Kidney glomerular epithelial cell (primary cell): Measurements from ENCODE around the gene COG7.
"Not testable (repeated sequence)": the region's sequence is repeated elsewhere in the genome, so short reads cannot be mapped to it uniquely, and the experiment has no call there.

Experiments used
- DNase-seq: peaks from one replicate; lab custom pipeline; 2025; lab: John Stamatoyannopoulos, UW

Gene COG7

DNA sequence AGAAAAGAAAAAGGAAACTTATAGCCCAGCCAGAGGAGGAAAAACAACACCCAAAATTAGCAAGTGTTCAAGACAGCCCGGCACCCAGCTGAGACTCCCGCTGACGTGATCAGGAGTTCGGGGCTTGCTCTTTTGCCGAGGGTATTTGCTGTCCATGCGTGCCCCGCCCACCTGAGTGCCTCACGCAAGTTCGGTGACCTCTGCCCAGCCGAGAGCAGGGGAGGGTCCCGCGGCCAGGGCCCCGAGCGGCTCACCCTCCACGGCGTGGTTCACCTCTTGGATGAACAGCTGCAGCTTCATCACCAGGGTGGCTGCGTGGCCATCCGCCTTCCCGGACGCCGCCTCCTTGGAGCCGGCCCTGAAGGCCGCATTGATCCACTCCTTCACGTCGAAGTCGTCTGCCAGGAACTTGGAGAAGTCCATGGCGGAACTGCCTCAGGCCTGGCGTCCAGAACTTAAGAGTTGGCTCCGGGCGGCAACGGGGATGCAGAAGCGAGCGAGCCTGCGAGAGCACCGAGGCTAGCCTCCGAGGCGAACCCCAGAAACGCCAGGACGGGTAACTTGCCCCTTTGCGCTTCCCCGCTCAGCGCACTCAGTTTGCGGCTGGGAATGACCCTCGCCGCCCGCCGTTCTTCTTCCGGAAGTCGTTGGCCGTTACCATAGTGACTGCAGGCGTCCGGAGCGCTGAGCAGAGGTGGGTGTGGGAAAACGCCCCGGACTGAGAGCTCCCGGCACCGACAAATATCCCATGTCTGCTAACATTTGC is at the start of gene COG7:
Gene COG7, minus strand, starts transcription at position 618 of the 766 bp plus-strand sequence. Its CDS starts 195 bp downstream, at position 423.
- peak; percentile 73 for DNase-seq

DNA sequence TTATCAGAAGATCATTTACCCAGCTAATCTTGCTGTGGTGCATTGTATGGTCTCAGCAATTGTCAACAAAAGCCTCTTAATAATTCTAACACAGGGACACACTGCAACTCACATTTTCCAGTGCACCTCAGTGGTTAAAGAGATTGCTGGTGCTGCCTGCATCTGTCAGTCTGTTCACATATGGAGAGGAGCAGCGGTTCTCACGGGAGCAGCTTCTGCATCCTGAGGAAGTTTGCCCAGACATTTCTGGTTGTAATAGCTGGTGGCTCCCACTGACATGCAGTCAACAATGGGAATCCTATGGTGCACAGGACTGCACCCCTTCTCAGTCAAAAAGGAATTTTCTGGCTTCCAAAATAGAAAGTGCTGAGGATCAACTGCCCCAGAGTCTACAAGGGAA is 49.5 kb upstream of the COG7 start:
- DNase-seq = no peak

DNA sequence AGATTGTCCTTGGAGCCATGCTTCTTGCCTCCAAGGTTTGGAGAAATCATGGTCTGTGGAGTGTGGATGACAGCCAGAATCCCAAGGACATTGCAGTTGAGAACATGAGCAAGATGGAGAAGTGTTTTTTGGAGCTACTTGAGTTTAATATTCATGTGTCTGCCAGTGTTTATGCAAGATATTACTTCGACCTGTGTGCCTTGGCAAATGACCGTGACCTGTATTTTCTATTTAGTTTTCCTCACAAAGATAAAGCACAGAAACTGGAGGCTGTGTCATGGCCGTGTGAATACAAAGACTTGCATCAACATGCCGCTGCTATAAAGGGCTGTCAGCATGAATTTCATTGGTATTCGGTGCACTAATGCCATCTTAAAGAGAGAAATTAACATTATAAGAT is 48.3 kb upstream of the COG7 start:
- DNase-seq = no peak

DNA sequence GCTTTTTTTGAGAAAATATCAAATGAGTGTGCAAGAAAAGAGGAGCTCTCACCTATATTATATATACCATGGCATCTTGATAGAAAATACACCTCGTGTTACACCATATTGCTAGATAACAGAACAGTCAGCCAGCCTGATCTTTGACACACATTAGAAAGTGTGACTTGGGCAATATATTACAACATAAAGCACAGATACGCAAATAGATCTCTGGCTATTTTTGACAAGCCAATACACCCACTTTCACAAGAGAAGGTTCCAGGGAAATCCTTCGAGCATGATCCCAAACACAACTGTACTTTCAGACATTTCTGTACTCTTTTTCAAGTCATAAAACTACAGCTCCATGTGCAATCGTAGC is 47.9 kb upstream of the COG7 start:
- no peak for DNase-seq

DNA sequence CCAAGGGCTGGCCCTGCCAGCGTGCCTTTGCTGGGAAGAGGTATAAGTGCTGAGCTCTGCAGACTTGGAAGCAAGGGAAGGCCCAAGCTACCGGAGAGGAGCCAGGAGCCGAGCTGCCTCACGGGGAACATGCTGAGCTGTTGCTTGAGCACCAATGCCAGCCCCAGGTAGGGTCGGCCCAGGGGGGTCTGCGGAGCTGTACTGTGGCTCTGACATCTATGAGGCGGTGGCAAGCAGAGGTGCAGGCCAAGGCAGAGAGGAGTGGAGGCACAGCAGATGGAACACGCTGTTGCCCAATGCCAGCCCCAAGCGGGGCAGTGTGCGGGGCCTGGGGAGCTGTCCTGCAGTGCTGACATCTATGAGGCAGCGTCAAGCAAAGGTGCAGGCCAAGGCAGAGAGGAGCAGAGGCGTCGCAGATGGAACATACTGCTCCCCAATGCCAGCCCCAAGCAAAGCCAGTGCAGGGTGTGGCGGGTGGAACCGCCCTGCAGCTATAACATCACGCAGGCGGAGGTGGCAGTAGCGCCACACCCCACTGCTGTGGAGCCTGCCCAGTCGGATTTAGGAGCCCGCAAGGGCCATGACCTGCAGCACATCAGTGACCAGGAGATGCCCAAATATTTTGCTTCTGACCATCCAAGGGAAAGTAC is 47.3 kb upstream of the COG7 start:
- DNase-seq = no peak

DNA sequence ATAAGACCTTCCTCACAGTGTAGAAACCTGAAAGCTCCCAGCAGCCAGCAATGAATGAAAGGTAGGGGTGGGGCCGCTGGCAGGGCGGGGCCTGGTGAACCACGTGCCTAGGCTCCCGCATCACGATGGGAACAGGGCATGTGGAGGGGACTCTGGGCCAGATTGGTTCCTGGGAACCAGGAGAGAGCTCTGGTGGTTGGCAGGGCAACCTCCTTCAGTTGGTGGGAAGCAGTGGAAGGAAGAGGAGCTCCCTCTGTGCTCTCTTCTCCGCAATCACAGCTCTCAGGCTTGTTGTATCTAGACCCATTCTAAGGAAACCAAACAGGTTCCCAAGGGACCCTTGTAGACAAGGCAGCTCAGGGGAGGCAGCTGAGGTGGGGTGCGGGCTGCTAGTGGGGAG is 46.8 kb upstream of the COG7 start:
- no peak for DNase-seq

DNA sequence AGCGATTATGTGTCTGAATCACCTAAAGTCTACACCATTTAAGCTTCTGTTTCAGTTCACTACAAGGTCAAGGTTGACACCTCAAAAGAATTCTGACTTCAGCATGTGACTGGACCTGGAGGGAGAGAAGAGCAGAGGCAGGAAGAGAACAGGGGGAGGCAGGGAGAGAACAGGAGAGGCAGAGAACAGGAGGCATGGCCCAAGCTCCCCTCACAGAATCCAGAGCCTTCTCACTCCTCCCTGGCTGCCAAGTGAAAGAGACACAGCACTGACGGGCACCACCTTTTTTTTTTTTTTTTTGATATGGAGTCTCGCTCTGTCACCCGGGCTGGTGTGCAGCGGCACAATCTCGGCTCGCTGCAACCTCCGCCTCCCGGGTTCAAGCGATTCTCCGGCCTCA is 45.9 kb upstream of the COG7 start:
- no peak for DNase-seq

DNA sequence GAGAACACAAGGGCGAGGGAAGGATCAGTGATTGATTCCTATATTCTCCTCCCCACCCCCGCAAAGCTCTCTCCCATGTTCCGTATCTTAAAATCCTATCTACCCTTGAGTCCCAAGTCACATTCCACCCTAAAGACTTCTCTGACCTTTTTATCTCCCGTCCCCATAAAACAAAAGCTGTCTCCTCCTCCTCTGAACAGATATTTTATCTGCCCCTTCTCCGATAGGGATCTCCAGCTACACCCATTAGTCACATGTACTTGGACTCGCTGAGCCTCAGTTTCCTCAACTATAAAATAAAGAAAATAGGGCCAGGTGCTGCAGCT is 44.5 kb upstream of the COG7 start:
- DNase-seq = no peak

DNA sequence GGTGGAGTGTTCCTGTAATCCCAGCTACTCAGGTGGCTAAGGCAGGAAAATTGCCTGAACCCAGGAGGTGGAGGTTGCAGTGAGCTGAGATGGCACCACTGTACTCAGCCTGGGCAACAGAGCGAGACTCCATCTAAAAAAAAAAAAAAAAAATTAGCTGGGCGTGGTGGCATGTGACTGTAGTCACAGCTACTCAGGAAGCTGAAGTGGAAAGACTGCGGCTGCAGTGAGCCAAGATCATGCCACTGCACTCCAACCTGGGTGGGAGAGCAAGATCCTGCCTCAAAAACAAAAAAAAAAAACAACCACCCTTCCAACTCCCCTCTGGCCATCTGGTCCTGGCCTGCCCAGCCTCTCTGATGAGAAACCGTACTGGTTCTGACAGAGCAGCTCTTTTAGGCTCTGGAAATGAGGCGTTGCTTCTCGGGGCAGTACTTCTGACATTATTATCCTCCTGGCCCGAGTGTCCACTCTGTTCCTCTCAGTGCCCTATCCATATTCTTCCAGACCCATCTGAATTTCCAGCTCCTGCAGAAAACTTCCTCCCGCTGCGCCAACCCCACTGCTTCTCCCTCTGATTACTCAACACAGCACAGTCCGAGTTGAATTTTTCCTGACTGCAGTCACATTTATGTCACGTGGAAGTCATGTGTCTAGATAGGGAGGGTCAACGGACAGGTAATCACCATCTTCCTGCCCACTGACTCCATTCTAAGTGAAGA is 44.0 kb upstream of the COG7 start:
- peak; percentile 73 for DNase-seq

DNA sequence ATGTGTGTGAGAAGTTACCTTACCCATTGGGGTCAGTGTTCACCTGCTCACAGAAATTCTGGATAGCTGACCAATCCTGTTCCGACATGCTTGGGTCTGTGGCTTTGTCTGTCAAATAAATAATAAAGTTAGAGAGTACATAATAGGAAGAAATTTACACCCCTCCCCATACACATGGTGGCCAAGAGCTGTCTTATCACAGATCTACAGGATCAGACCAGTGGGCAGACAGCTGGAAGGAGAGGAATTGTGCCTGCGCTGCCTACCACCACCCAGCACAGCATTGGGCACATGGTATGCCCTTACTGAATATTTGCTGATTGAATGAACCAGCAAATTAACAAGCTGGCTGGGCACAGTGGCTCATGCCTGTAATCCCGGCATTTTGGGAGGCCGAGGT is 42.7 kb upstream of the COG7 start:
- no peak for DNase-seq

DNA sequence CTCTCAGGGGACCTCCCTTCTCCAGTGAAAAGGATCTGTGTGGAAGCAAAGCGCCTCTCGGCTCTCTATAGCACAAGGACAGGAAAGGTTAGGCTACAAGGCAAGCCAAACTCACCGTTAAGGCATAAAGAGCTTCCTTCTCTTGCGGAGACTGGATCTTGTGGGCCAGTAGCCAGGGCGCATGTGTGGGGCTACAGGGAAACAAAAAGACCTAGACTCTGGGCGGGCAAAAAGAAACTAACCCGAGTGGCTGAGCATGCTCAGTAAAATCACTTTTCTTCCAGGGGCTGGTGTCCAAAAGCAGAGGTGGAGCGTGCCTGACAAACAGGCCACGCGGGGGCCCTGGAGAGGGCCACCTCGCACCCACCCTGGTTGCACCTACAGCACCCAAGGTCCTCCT is 41.2 kb upstream of the COG7 start:
- no peak for DNase-seq

DNA sequence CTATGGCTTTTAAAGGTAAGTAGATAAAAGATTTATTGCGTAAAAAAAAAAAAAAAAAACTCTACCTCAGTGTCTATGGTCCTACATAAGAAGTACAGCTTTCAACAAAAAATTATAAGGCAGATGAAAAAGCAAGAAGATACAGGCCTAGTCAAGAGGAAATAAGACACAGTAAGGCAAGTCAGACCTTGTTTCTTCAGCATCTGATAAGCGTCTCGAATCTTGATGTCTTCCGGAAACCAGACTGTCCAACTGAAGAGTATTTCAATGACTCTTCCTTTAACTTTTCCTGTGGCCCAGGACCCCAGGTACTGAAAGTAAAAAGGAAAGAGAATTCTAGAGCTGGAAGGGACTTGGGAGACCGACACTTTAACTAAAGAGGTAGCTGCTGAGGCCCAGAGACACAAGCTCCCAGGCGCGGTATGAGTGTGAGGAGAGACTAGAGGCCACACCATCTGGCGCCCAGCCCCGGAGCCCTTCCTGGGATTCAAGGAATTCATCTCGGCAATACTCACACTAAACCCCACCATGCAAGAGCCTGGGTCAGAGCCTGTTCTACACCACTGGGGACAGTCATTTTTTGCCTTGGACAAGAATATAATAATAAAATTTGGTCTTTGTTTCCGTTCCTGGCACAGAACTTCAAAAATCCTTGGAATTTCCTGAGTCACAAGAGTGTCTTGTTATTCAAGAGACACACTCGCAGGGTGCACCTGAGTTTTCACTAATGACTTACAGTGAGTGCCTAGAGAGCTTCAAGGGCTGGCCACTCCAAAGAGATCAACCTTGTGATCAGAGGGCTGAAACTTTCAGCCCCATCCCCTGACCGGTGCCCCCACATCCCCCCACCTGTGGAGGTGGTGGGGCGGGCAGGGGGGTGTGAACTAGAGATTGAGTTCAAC is 38.8 kb upstream of the COG7 start:
- peak; percentile 83 for DNase-seq

DNA sequence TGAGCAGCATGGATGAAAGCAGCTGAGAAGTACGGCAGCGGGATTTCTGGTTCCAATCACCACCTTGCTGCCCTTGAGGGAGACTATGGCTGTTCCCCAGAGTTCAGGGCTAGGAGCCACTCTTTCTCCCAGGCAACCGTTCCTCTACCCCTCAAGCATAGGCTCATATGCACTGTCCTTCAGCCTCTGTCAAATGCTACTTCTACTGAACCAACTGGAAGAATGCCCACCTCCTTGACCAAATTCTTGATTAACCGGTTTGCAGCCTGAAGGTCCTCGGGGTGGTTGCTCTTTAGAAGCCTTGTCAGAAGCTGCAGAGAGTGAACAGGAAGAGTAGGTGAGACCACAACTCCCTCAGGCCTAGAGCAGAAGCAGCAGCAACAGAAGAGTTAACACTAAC is 33.5 kb upstream of the COG7 start:
- DNase-seq = no peak

DNA sequence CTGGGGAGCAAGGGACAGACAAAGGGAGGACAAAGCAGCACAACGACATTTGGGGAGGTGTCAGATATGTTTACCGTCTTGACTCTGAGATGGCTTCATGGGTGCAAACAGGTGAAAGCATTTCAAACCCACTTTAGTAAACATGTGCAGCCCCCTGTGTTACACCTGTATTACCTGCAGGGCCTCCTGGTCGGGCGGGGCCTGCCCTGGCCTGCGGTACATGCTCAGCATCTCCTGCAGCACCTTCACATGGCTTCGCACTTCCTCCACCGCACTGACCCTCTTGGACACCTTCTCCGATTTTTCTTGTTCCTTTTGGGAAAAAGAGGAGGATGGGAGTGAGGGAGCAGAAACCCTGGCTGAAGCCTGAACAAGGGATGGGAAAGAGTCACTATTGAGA is 32.9 kb upstream of the COG7 start:
- DNase-seq = no peak

DNA sequence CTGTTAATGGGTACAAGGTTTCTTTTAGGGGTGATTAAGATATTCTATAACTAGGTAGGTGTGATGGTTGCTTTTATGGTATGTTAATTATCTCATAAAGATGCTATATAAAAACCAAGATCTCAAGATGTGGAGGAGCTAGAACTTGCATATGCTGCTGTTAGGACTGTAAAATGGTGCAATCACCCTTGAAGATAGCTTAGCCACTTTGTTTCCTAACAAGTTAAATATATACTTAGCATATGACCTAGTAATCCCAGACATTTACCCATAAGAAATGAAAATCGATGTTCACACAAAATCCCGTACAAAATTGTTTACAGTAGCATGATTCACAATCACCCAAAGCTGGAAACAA is 32.2 kb upstream of the COG7 start:
- DNase-seq = no peak

DNA sequence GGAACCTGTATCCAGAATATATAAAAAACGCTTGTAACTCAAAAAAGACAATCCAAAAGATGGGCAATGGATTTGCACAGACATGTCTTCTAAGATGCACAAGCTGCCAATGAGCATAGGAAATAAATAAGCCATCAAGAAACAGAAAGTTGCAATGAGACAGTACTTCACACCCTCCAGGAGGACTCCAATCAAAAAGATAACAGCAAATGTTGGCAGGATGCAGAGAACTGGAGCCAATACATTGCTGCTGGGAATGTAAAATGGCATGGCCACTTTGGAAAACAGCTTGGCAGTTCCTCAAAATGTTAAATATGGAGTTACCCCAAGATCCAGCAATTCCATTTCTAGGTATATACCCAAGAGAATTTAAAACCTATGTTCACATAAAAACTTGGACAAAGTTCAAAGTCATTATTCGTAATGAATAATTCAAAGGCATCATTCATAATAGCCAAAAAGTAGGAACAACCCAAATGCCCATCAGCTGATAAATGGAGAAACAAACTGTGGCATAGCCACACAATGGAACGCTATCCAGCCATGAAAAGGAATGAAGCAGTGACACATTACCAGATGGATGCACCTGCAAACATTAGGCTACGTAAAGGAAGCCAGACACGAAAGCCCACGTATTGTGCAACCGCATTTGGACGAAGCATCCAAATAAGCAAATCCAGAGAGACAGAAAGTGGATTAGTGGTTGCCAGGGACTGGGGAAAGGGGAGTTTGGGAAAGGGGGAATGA is 31.7 kb upstream of the COG7 start:
- DNase-seq = no peak

DNA sequence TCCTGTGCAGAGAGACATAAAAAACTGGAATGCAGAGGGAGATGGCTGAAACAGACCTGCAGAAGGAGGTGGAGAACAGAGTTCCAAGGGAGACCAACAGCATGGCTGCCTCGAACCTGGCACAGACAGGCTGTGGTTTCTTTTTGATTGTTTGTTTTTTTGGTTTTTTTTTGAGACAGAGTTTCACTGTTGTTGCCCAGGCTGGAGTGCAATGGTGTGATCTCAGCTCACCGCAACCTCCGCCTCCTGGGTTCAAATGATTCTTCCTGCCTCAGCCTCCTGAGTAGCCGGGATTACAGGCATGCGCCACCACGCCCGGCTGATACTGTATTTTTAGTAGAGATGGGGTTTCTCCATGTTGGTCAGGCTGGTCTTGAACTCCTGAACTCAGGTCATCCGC is 30.5 kb upstream of the COG7 start:
- not testable (repeated sequence) for DNase-seq

DNA sequence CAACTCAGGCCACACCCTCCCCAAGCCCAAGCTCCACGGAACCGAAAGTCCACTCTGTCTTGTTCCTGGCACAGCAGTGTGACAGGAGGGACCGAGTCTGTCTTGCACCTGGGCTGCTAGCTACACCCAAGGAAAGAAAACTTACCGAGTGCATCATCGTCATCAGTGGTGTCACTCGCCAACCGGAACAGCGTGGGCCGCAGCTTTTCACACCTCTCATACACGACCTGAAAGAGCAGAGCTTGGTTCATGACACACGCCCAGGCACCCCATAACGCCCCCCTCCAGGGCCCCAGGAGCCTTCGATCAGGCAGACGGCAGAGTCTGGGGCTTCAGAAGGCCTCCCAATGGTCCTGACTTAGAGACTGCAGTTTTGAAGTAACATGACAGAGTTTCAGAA is 29.8 kb upstream of the COG7 start:
- no peak for DNase-seq

DNA sequence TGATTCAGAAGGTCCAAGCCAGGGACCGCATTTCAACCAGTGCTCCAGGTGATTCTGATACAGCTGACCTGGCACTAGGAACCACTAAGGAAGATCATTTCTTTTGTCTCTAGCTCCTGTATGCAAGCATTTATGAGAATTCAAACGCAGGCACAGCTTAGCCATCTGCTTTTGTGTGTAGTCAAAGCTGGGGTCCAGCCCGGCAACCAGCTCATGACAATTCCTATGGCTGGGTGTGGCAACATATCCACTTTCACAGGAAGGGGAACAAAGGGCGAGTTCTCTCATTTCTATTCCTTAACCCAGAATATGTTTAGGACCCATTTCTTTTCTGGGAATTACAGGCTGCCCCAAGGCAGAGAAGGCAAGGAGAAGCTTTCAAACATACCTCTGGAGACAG is 27.3 kb upstream of the COG7 start:
- DNase-seq = no peak

DNA sequence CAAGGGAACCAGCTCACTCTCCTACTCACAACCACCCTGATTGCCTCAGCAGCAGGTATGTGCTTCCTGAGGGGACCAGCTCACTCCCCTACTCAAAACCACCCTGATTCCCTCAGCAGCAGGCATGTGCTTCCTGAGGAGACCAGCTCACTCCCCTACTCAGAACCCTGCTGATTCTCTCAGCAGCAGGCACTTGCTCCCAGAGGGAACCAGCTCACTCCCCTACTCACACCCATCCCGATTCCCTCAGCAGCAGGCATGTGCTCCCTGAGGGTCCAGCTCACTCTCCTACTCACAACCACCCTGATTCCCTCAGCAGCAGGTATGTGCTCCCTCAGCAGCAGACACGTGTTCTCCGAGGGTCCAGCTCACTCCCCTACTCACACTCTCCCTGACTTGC is 26.1 kb upstream of the COG7 start:
- DNase-seq = no peak

DNA sequence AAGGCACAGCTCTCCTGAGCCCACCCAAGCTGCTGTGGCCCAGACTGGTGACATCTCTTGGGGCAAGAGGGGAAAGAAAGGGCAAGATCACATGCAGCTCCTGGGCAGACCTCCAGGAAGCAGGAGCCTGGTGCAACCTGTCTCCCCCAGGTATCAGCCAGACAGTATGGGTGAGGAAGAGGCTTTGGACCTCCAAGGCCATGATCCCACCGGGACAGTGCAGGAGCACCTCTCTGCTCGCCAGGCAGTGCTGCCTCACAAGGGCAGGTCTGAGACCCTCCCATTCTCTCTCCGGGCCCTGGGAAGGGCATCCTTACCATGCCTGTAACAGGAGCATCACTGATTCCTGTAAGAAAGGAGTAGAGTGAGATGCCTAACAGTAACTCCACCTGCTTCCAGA is 25.6 kb upstream of the COG7 start:
- no peak for DNase-seq

DNA sequence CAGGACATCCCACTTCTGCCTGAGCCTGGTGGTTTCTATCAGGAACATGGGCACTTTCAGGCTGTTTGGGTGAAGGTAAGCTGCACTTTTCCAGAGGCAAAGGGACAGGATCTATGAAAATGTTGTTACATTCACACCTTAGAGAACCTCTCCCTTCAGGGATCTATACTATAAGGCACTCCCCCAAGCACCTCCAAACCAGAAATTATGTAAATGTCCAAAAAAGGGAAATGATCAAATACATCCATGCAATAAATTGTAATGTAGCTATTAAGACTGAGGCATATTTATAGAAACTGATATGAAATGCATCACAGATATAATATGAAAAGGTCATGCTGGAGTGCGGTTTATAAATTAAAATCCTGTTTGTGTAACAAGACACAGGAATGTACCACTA is 23.3 kb upstream of the COG7 start:
- DNase-seq = no peak
